ENCODE data around the gene RSKR.
"Not testable (repeated sequence)": the region's sequence is repeated elsewhere in the genome, so short reads cannot be mapped to it uniquely, and the experiment has no call there.

The RSKR gene

GRCh38 chr17:28622186-28622585, 8.2 kb upstream of the RSKR start:
- DNase-seq (ENCODE audit: low read depth), result no peak

GRCh38 chr17:28620010-28620409, 6.0 kb upstream of the RSKR start:
- no peak for DNase-seq (ENCODE audit: low read depth)

GRCh38 chr17:28618464-28618863, 4.5 kb upstream of the RSKR start:
- DNase-seq (ENCODE audit: low read depth), result no peak

GRCh38 chr17:28616281-28616680, 2.3 kb upstream of the RSKR start:
- DNase-seq (ENCODE audit: low read depth), result no peak

- DNase-seq (ENCODE audit: low read depth), result no peak
Measured at GRCh38 chr17:28615260-28615940, 1.4 kb upstream of the RSKR start.

GRCh38 chr17:28612936-28613872, 781 bp downstream of the RSKR start:
- peak; percentile 3 for DNase-seq (ENCODE audit: low read depth)

- no peak for DNase-seq (ENCODE audit: low read depth)
Measured at GRCh38 chr17:28612531-28612930, 1.5 kb downstream of the RSKR start.

- no peak for DNase-seq (ENCODE audit: low read depth)
Measured at GRCh38 chr17:28610376-28610775, 3.6 kb downstream of the RSKR start.

GRCh38 chr17:28604031-28604430, 10.0 kb downstream of the RSKR start:
- DNase-seq (ENCODE audit: low read depth), result not testable (repeated sequence)

GRCh38 chr17:28599311-28600184, 14.4 kb downstream of the RSKR start:
- DNase-seq (ENCODE audit: low read depth), result peak; percentile 45

GRCh38 chr17:28598799-28599310, 15.1 kb downstream of the RSKR start, which contains the start of gene SPAG5:
TSS of gene SPAG5 (minus strand) at chr17:28599025. CDS start at chr17:28598946, 79 bp downstream.
- DNase-seq (ENCODE audit: low read depth), result peak; percentile 93

- no peak for DNase-seq (ENCODE audit: low read depth)
Measured at GRCh38 chr17:28598389-28598788, 15.6 kb downstream of the RSKR start.

GRCh38 chr17:28597606-28598383, 16.2 kb downstream of the RSKR start:
- DNase-seq (ENCODE audit: low read depth), result no peak

- no peak for DNase-seq (ENCODE audit: low read depth)
Measured at GRCh38 chr17:28592260-28592659, 21.7 kb downstream of the RSKR start.

GRCh38 chr17:28585851-28586250, 28.1 kb downstream of the RSKR start:
- no peak for DNase-seq (ENCODE audit: low read depth)

GRCh38 chr17:28584434-28584833, 29.6 kb downstream of the RSKR start:
- no peak for DNase-seq (ENCODE audit: low read depth)

GRCh38 chr17:28582513-28582912, 31.5 kb downstream of the RSKR start:
- no peak for DNase-seq (ENCODE audit: low read depth)

- no peak for DNase-seq (ENCODE audit: low read depth)
Measured at GRCh38 chr17:28580959-28581358, 33.0 kb downstream of the RSKR start.

GRCh38 chr17:28579526-28579925, 34.5 kb downstream of the RSKR start:
- no peak for DNase-seq (ENCODE audit: low read depth)

GRCh38 chr17:28578246-28579195, 35.5 kb downstream of the RSKR start:
- DNase-seq (ENCODE audit: low read depth), result no peak
